Measurements from ENCODE around the gene TADA1.
"Not testable (repeated sequence)": the region's sequence is repeated elsewhere in the genome, so short reads cannot be mapped to it uniquely, and the experiment has no call there.

The TADA1 gene

DNA sequence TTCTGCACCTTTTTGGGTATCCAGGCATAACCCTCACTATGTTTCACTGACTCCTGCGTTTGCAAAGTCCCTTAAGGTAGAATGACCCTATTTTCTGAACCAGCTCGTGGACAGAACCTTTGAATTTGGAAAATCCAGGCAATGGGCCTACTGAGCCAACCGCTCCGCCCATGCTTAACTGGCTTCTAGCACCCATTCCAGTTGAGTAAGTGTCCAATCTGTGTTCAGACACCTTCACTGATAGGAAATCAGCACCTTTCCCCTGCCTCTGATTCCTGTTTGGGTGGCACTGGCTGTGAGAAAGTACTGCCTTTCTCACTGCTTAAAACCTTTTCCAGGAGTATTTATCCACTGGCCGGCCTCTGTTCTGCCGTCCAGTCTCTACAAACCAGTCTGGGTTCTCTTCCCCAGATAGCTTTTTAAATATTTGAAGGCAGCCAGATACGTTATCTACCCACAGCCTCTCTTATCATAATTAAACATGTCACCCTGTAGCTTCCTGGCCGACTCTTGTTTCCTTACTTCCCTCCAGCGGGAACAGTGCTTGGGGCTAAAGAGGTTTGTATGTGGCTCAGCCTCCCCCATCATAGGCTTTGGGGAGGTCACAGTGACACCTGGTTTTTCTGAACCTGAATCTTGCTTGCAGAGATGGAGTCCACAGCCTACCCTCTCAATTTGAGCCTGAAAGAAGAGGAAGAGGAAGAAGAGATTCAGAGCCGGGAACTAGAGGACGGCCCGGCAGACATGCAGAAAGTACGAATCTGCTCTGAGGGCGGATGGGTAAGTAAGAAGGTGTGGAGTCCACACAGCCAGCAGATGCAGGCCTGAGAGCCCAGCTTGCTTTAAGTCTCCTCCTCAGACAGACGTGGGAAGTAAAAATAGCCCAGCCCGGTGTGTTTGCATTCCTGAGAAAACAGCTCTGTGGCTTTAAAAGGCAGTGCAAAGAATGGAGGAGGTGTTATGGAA lies 35.5 kb downstream of the TADA1 start:
- DNase-seq: peak; percentile 87

DNA sequence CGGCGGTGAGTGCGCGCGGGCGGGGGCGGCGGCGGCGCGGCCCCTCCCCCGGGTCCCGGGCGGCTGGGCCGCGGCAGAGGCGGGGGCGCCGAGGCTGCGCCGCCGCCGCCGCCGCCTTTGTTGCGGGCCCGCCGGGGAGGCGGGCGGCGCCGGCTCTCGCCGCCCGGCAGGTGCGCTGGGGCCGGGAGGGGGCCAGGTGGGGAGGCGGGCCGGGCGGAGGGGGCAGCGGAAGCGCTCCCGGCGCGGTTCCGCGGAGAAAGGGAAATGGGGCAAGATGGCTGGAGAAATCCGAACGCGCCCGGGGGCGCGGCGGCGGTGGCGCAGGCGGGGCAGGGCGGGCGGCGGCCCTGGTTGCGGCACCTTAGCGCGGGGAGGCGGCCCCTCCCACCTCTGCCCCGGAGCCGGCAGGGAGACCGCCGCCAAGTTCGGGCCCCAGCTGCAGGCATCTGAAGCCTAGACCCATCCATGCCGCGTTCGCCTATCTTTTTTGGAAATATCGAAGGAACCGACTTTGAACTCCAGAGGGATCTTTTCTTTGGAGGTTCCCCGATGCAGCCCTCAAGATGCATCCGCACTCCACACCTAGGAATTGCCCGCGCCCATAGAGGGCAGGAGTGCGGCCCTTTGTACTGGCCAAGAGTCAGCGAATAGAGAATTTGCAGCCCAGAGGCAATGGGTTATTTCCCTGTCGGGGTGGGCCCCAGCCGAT lies 36.3 kb downstream of the TADA1 start:
- peak; percentile 62 for DNase-seq

DNA sequence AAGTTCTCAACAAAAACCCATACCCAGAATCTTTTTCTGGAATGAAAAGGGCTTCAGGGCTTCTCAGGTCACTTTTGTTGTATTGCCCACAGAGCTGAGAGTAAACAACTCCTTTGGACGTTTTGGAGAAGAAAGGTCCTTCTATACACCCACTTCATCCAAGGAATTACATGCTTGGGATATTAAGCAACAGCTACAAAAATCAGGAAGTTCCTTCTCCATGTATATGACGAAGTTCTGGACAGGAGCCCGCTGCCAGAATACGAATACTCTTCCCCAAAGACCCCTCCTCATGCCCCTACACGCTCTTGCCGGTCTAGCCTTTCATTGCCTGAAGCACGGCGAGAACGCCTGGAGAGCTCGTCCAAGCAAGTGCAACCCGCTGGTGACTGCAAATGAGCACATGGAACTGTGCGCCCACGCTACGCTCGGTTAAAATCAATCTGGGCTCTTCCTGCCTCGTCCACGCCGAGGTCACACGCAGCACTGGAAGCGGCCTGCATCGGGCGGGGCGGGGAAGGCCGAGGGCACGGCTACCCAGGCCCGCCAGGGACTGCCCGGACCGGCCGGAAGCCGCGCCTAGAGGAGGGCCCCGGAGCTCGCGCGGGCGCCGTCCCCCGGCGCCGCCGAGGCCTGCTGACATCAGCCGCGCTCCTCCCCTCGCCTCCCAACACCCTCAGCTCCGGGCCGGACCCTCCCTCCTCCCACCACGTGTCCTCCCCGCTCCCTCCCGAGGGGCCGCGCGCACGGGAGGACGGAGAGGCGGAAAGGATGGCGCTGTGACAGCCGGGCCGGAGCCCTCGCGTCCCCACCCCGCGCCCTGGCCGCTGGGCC lies 37.1 kb downstream of the TADA1 start, which contains the start of gene POGK:
Gene POGK (plus strand): TSS at position 710 of the 834 bp plus-strand sequence. CDS start 1,482 bp downstream, outside the sequence.
- DNase-seq: peak; percentile 95

DNA sequence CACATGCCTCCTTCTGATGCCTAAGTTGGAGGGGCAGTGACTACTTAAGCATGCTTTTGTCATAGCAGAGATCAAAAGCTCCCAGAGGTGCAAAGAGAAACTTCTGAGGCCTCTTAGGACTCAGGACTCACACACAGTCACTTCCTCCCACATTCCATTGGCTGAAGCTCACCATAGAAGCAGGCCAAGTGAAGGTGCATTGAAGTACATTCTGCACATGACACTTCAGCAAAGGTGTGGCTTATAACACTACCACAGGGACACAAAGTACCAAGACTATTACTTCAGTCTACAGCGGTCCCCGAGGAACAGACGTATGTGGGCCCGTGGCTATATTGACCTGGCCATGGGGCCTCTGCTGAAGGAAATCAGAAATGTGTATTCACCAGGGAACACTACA lies 39.3 kb downstream of the TADA1 start:
- no peak for DNase-seq

DNA sequence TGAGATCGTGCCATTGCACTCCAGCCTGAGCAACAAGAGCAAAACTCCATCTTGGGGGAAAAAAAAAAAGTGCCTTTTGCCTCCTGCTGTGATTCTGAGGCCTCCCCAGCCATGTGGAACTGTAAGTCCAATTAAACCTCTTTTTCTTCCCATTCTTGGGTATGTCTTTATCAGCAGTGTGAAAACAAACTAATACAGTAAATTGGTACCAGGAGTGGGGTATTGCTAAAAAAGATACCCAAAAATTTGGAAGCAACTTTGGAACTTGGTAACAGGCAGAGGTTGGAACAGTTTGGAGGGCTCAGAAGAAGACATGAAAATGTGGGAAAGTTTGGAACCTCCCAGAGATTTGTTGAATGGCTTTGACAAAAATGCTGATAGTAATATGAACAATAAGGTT lies 46.3 kb downstream of the TADA1 start:
- DNase-seq: not testable (repeated sequence)

DNA sequence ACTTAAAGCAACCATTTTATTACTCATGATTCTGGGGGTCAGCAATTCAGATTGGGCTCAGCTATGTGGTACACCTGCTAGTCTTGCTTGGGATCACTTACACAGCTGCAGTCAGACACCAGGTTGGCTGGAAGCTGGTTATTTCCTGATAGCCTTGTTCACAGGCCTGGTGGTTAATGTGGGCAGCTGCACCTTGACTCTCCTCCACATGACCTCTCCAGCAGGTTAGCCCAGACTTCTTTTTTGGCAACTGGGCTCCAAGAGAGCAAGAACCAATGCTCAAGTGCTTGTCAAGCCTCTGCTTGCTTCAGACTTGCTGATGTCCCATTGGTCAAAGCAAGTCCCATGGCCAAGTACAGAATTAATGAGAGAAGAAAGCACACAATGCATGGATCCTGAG lies 48.6 kb downstream of the TADA1 start:
- no peak for DNase-seq

DNA sequence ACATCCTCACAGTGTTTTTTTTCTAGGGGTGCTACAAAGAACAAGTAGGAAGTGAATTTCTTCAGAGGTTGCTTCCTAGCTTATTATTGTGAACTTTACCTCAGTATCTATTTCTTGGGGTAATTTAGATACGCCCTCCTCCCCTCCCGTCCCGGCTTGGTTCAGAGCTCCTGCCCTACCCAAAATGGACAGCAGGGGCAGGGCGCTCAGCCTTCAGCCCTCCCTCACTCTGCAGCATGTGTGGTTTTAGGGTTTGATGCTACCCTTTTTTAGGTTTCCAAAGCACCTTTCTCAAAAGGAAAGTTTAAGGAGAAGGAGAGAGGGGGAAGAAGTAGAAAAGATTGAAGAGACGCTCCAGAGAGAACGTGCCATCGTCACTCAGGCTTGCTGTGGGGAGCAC lies 53.7 kb downstream of the TADA1 start:
- peak; percentile 27 for DNase-seq

DNA sequence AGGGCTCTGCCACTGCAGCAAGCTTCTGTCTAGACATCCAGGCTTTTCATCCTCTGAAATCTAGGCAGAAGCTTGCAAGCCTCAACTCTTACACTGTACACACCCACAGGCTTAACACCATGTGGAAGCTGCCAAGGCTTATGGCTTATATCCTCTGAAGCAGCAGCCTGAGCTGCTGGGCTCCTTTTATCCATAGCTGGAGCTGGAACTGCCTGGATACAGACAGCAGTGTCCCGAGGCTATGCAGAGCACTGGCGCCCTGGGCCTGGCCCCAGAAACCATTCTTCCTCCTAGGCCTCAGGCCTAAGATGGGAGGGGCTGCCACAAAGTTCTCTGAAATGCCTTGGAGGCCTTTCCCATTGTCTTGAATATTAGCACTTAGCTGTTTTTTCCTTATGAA lies 56.1 kb downstream of the TADA1 start:
- DNase-seq: no peak

DNA sequence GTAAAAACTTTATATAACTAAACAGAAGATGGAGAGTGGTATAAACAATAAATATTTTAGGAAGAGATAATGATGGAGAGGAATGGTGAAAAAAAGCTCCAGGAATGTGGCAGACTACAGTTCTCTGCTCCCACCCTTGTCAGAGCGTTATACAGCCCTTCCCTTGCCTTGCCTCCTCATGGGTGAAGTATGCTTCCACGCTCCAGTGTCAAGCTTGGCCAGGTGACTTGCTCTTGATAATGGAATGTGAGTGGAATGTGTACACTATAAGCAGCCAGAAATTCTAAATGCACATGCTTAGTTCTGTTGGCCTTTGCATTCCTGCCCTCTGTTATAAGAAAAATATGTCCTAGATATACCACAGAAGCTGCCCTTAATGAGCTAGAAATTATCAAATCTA lies 61.5 kb downstream of the TADA1 start:
- no peak for DNase-seq

DNA sequence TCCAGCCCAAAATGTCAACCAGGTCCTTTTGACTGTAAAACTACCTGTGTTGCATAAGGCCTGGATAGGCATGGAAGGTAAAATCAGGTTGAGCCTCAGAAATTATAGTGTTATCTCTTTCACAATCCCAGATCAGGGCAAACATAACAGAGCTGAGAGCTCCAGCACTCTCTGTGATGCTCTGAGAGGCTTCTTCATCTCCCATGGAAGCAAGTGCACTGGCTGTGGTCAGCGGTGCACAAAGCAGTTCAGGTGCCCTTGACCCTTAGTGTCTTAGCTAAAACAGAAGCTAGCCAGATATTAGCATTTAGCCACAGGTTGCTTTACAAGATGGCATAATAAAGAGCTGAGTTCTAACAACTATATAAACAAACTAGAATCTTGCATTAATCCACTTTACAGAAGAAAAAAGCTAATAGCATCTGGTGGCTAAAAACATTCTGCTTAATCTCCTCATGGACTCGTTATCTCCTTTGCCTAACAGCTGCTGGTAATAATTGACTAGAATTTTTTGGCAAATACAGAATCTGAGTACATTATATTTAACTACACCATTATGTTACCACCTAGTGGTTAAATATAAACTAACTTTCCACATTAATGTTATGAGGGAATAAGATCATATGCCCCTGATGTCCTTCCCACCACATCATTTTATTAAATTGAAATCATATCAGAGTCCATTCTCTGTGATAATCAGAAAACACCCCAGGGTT lies 62.4 kb downstream of the TADA1 start:
- peak; percentile 38 for DNase-seq

DNA sequence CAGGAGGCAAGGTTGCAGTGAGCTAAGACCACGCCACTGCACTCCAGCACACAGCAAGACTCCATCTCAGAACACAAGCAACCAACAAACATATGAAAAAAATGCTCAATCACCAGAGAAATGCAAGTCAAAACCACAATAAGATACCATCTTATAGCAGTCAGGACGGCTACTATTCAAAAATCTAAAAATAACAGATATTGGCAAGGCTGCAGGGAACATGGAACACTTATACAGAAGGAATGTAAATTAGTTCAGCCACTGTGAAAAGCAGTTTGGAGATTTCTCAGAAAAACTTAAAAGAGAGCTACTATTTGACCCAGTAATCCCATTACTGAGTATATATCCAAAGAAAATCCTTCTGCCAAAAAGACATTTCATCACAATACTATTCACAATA lies 64.4 kb downstream of the TADA1 start:
- DNase-seq: peak; percentile 24

DNA sequence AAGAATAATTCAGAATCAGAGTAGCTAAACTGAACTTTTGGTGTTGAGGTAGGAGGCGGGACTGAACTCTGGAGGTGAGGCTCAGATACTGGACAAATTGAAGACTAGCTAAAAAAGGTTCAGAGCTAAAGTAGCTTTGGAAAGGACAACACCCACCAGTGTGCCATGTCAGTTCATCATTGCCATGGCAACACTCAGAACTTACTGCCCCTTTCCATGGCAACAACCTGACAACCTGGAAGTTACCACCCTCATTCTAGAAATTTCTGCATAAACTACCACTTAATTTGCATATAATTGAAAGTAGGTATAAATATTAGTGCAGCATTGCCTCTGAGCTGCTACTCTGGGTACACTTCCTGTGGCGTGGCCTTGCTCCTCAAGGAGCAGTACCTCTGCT lies 67.1 kb downstream of the TADA1 start:
- DNase-seq: no peak

Measured in hematopoietic multipotent progenitor cell treated with erythropoietin and hydrocortisone succinate and interleukin-3 and kit ligand, for 4 days (in vitro differentiated cells).